H9 (cell line): Measurements from ENCODE around the gene TNFAIP3. TPM values are rescaled to one million over a fixed set of nuclear protein-coding genes. Genes with fewer than 3 reads are reported as not detected.

Experiments used
- DNase-seq: peaks from one replicate; pipeline ENCODE4 v3.0.0-alpha.2; 2017
- H2AFZ ChIP-seq: one replicate; pipeline ENCODE4 v1.6.1; 2013; ENCODE audit warnings: mild to moderate bottlenecking, low read length, control low read depth, moderate library complexity
- H2AK5ac ChIP-seq: 2 replicates; pipeline ENCODE4 v1.6.1; 2013; ENCODE audit warnings: low read length, control low read depth, mixed read lengths; ENCODE audit not compliant: insufficient read length
- H2BK120ac ChIP-seq: one replicate; pipeline ENCODE4 v1.6.1; 2013; ENCODE audit warnings: low read depth, mild to moderate bottlenecking, low read length, control low read depth, inconsistent platforms; ENCODE audit not compliant: poor library complexity, severe bottlenecking
- H2BK12ac ChIP-seq: 2 replicates; pipeline ENCODE4 v1.6.1; 2013; ENCODE audit warnings: low read length, control low read depth, mixed read lengths, low read depth; ENCODE audit not compliant: insufficient read length
- H2BK15ac ChIP-seq: 2 replicates; pipeline ENCODE4 v1.6.1; 2013; ENCODE audit warnings: low read depth, low read length, control low read depth
- H2BK20ac ChIP-seq: one replicate; pipeline ENCODE4 v1.6.1; 2013; ENCODE audit warnings: low read depth, mild to moderate bottlenecking, low read length, control low read depth, inconsistent platforms; ENCODE audit not compliant: poor library complexity, severe bottlenecking
- H2BK5ac ChIP-seq: 2 replicates; pipeline ENCODE4 v1.6.1; 2013; ENCODE audit warnings: low read length, control low read depth, mixed read lengths; ENCODE audit not compliant: insufficient read length
- H3K14ac ChIP-seq: 2 replicates; pipeline ENCODE4 v1.6.1; 2013; ENCODE audit warnings: low read length, control low read depth; ENCODE audit not compliant: insufficient read depth
- H3K18ac ChIP-seq: 2 replicates; pipeline ENCODE4 v1.6.1; 2013; ENCODE audit warnings: low read depth, mild to moderate bottlenecking, mixed read lengths, low read length, control low read depth; ENCODE audit not compliant: insufficient read length
- H3K23ac ChIP-seq: 2 replicates; pipeline ENCODE4 v1.6.1; 2013; ENCODE audit warnings: low read length, control low read depth, mixed read lengths, low read depth; ENCODE audit not compliant: insufficient read length
- H3K23me2 ChIP-seq: 2 replicates; pipeline ENCODE4 v1.6.1; 2013; ENCODE audit warnings: low read depth, mild to moderate bottlenecking, mixed read lengths, low read length, control low read depth; ENCODE audit not compliant: insufficient read length, poor library complexity, severe bottlenecking
- H3K27ac ChIP-seq: 2 replicates; pipeline ENCODE4 v1.5.1; 2013; ENCODE audit warnings: low read length, control low read depth, mixed read lengths, low read depth; ENCODE audit not compliant: insufficient read length
- H3K27me3 ChIP-seq: 2 replicates; pipeline ENCODE4 v1.6.1; 2013; ENCODE audit warnings: low read length, control low read depth, inconsistent platforms; ENCODE audit not compliant: insufficient read depth
- H3K4ac ChIP-seq: 2 replicates; pipeline ENCODE4 v1.6.1; 2013; ENCODE audit warnings: low read depth, mild to moderate bottlenecking, control low read depth, inconsistent platforms, low read length, moderate library complexity
- H3K4me1 ChIP-seq: 2 replicates; pipeline ENCODE4 v1.6.1; 2013; ENCODE audit warnings: low read length, control low read depth, inconsistent platforms; ENCODE audit not compliant: insufficient read depth
- H3K4me2 ChIP-seq: 2 replicates; pipeline ENCODE4 v1.6.1; 2013; ENCODE audit warnings: low read length, control low read depth, mixed read lengths; ENCODE audit not compliant: insufficient read length, insufficient read depth
- H3K56ac ChIP-seq: 2 replicates; pipeline ENCODE4 v1.6.1; 2013; ENCODE audit warnings: low read depth, mild to moderate bottlenecking, mixed read lengths, low read length, control low read depth; ENCODE audit not compliant: insufficient read length
- H3K79me1 ChIP-seq: 2 replicates; pipeline ENCODE4 v1.6.1; 2013; ENCODE audit warnings: low read depth, mild to moderate bottlenecking, moderate library complexity, low read length, control low read depth, inconsistent platforms; ENCODE audit not compliant: insufficient read depth, poor library complexity, severe bottlenecking
- H3K79me2 ChIP-seq: 2 replicates; pipeline ENCODE4 v1.6.1; 2013; ENCODE audit warnings: low read length, control low read depth, inconsistent platforms; ENCODE audit not compliant: insufficient read depth
- H3K9ac ChIP-seq: 2 replicates; pipeline ENCODE4 v1.6.1; 2013; ENCODE audit warnings: low read length, control low read depth, mixed read lengths; ENCODE audit not compliant: insufficient read length; ENCODE audit errors: extremely low read depth
- H3K9me3 ChIP-seq: one replicate; pipeline ENCODE4 v1.6.1; 2013; ENCODE audit warnings: low read depth, low read length, inconsistent platforms; ENCODE audit not compliant: control insufficient read depth
- H3T11ph ChIP-seq: one replicate; pipeline ENCODE4 v1.6.1; 2013; ENCODE audit warnings: mild to moderate bottlenecking, low read length, control low read depth, inconsistent platforms
- H4K20me1 ChIP-seq: one replicate; pipeline ENCODE4 v1.6.1; 2013; ENCODE audit not compliant: control insufficient read depth, insufficient read length, insufficient read depth
- H4K5ac ChIP-seq: 2 replicates; pipeline ENCODE4 v1.6.1; 2013; ENCODE audit warnings: low read depth, mild to moderate bottlenecking, mixed read lengths, low read length, control low read depth; ENCODE audit not compliant: insufficient read length
- H4K8ac ChIP-seq: replicated peaks from 2 replicates; pipeline ENCODE4 v1.6.1; 2013; ENCODE audit warnings: low read length, control low read depth, mixed read lengths, low read depth; ENCODE audit not compliant: insufficient read length
- H4K91ac ChIP-seq: 2 replicates; pipeline ENCODE4 v1.6.1; 2013; ENCODE audit warnings: low read depth, mild to moderate bottlenecking, moderate library complexity, mixed read lengths, low read length, control low read depth; ENCODE audit not compliant: insufficient read length
- H3K27ac Mint-ChIP-seq, 3 experiments: 2 replicates in 2 of 3; 3 replicates in 1 of 3; pipeline ENCODE4 v1.8.0; 2020 to 2021; ENCODE audit warnings: mixed read lengths in 3 of 3, mild to moderate bottlenecking in 1 of 3, moderate library complexity in 1 of 3
- H3K27me3 Mint-ChIP-seq: 2 replicates; pipeline ENCODE4 v1.8.0; 2021; ENCODE audit warnings: low read depth, mild to moderate bottlenecking, moderate library complexity, mixed read lengths
- H3K36me3 Mint-ChIP-seq, 3 experiments: 2 replicates in 2 of 3; 3 replicates in 1 of 3; pipeline ENCODE4 v1.8.0; 2020 to 2021; ENCODE audit warnings: low read depth in 3 of 3, mixed read lengths in 3 of 3; ENCODE audit not compliant: insufficient read depth in 1 of 3
- H3K4me1 Mint-ChIP-seq, 2 experiments: 2 replicates each; pipeline ENCODE4 v1.8.0; 2020; ENCODE audit warnings: mixed read lengths in 2 of 2
- H3K4me3 Mint-ChIP-seq, 2 experiments: 2 replicates in 1 of 2; 3 replicates in 1 of 2; pipeline ENCODE4 v1.8.0; 2020 to 2021; ENCODE audit warnings: mild to moderate bottlenecking in 2 of 2, mixed read lengths in 2 of 2, moderate library complexity in 1 of 2
- H3K9me3 Mint-ChIP-seq, 2 experiments: 2 replicates in 1 of 2; 3 replicates in 1 of 2; pipeline ENCODE4 v1.8.0; 2020; ENCODE audit warnings: mild to moderate bottlenecking in 2 of 2, mixed read lengths in 2 of 2, moderate library complexity in 1 of 2
- CTCF ChIP-seq: fragments of 200-600 bp; sonication (generic); conservative IDR thresholded peaks from 3 replicates; pipeline ENCODE4 v1.8.0; 2021; ENCODE audit warnings: antibody characterized with exemption, mild to moderate bottlenecking
- WGBS: extraction: QIAGEN DNeasy Blood & Tissue Kit; methylation state at CpG from one replicate; pipeline ENCODE4 v1.1.7; 2013; ENCODE audit warnings: missing lambda C conversion rate, low lambda C conversion rate, mixed read lengths; ENCODE audit not compliant: insufficient read length; ENCODE audit errors: extremely low coverage; 5-methylcytosine and 5-hydroxymethylcytosine counted together
- total RNA-seq: library from RNA; stranded (reverse); gene quantifications from 2 replicates; pipeline ENCODE4 v1.2.1, GENCODE V29; 2021

Gene TNFAIP3
- total RNA-seq, 1 experiment from 2014 or later, result 3.7 TPM

GRCh38 chr6:137894779-137895385, 27.8 kb downstream of the TNFAIP3 start:
- no peak overlapping the region for H4K8ac ChIP-seq
- no peaks in the 10 kb centered on the region for H3K9me3 ChIP-seq
- no peak for DNase-seq
- H4K20me1 ChIP-seq, result no peaks in the 10 kb centered on the region
- no peak overlapping the region for H3K4me3 Mint-ChIP-seq
- H3K14ac ChIP-seq, result no peak overlapping the region
- no peaks in the 10 kb centered on the region for H3K27me3 ChIP-seq
- H3K36me3 Mint-ChIP-seq, result no peaks in the 10 kb centered on the region
- no peak overlapping the region for H2BK5ac ChIP-seq
- H3K9ac ChIP-seq, result no peak overlapping the region
- H4K91ac ChIP-seq, result no peak overlapping the region
- no peaks in the 10 kb centered on the region; the same call in none of the 2 replicates for H3K27me3 Mint-ChIP-seq
- H3K79me1 ChIP-seq, result no peaks in the 10 kb centered on the region
- H2AFZ ChIP-seq, result no peak overlapping the region
- H2BK20ac ChIP-seq, result no peak overlapping the region
- H3K4ac ChIP-seq, result no peak overlapping the region
- no peak overlapping the region for H3K27ac ChIP-seq
- H3K27ac Mint-ChIP-seq, result no peak overlapping the region
- no CpG with 5 or more reads among the region's 4 CpGs for WGBS
- no peak overlapping the region for H2BK120ac ChIP-seq
- H3K9me3 Mint-ChIP-seq, result no peaks in the 10 kb centered on the region
- H3K4me1 Mint-ChIP-seq, result no peaks in the 10 kb centered on the region
- no peak overlapping the region for H3K4me2 ChIP-seq
- H3K23me2 ChIP-seq, result no peaks in the 10 kb centered on the region
- no peak overlapping the region for H2AK5ac ChIP-seq
- no peaks in the 10 kb centered on the region; the same call in 1 of the 2 replicates for H3K4me1 ChIP-seq
- H3K23ac ChIP-seq, result no peak overlapping the region
- no peak overlapping the region for H3T11ph ChIP-seq
- no peak overlapping the region for H3K18ac ChIP-seq
- no peaks in the 10 kb centered on the region for H3K79me2 ChIP-seq
- no peak overlapping the region for H3K56ac ChIP-seq
- TF ChIP-seq CTCF, result no peak
- H2BK12ac ChIP-seq, result no peak overlapping the region
- no peak overlapping the region for H2BK15ac ChIP-seq
- no peak overlapping the region for H4K5ac ChIP-seq
